ENCODE results near the gene SBNO1. TPM values are rescaled to one million over a fixed set of nuclear protein-coding genes. Genes with fewer than 3 reads are reported as not detected.
A peak's percentile ranks its signal among the peaks of the same experiment; 100 is the strongest.

The SBNO1 gene
- total RNA-seq, 3 donors from 2014 or later: 29.4 to 37.7 (median 33.4) TPM

DNA sequence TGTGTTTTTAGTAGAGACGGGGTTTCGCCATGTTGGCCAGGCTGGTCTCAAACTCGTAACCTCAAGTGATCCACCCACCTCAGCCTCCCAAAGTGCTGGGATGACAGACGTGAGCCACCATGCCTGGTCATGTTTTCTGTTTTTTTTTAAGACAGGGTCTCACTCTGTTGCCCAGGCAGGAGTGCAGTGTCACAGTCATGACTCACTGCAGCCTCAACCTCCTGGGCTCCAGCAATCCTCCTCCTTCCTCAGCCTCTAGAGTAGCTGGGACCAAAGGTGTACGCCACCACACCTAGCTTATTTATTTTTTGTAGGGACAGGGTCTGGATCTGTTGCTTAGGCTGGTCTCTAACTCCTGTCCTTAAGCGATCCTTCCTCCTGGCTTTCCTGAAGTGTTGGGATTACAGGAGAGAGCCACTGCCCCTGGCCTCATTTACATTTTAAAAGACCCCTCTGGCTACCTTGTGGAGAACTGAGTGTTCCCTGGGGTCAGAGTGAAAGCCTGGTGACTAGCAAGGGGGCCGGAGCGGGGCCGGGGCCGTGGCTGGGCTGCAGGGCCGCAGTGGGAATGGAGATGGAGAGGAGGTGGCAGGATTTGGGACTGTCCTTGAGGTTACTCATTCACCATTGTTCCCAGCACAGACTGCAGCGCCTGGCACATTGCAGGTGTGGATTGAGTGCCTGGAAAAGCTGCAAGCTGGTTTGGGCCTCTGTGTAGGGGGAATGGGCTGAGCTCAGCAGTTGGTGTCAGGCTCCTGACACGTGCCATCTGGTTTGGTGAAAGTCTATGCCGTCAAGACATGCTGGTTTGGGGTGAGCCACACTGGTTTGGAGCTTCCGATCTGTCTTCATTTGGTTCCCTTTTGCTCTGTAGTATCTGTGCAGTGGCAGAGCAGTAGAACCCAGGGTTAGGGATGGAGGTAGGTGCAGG lies 37.4 kb upstream of the SBNO1 start:
- no peak for TF ChIP-seq CTCF (IDR thresholded peaks at IDR 0.05)
- intact Hi-C loops (cut with DNase I, micrococcal nuclease): no loop called here
- H3K4me1 ChIP-seq (ENCODE audit: low read depth): no peaks in the 10 kb centered on the region
- H3K36me3 ChIP-seq (ENCODE audit: low read depth): no peaks in the 10 kb centered on the region
- H3K4me3 ChIP-seq: no peak overlapping the region
- ATAC-seq (no peak), DNase-seq (no peak)
- H3K9me3 ChIP-seq: no peaks in the 10 kb centered on the region

- DNase-seq (no peak), ATAC-seq (no peak)
- Histone ChIP-seq H3K4me1 (ENCODE audit: low read depth) (no peaks in the 10 kb centered on the region), H3K36me3 (ENCODE audit: low read depth) (peaks cover 8% of the 10 kb centered on the region), H3K4me3 (no peak overlapping the region), H3K9me3 (no peaks in the 10 kb centered on the region)
- intact Hi-C loops (cut with DNase I, micrococcal nuclease): no loop called here
- no peak for TF ChIP-seq CTCF (IDR thresholded peaks at IDR 0.05)
These were observed 34.6 kb upstream of the SBNO1 start for GRCh38 chr12:123399255-123399617.

GRCh38 chr12:123398550-123399254 lies 34.1 kb upstream of the SBNO1 start:
- ATAC-seq: peak; percentile 77

GRCh38 chr12:123398177-123398549 lies 33.5 kb upstream of the SBNO1 start:
- Histone ChIP-seq H3K4me1 (ENCODE audit: low read depth) (no peaks in the 10 kb centered on the region), H3K36me3 (ENCODE audit: low read depth) (peaks cover 8% of the 10 kb centered on the region), H3K9me3 (no peaks in the 10 kb centered on the region), H3K4me3 (no peak overlapping the region)
- no peak for TF ChIP-seq CTCF (IDR thresholded peaks at IDR 0.05)
- intact Hi-C loops (cut with DNase I, micrococcal nuclease): no loop called here
- ATAC-seq: no peak
- no peak for DNase-seq

More at GRCh38 chr12:123398550-123399254, 34.1 kb upstream of the SBNO1 start:
- Histone ChIP-seq H3K9me3 (no peaks in the 10 kb centered on the region), H3K4me1 (ENCODE audit: low read depth) (no peaks in the 10 kb centered on the region), H3K36me3 (ENCODE audit: low read depth) (peaks cover 8% of the 10 kb centered on the region), H3K4me3 (no peak overlapping the region)
- no peak for TF ChIP-seq CTCF (IDR thresholded peaks at IDR 0.05)
- intact Hi-C loops (cut with DNase I, micrococcal nuclease): no loop called here
- peak; percentile 48 to 75 (median 57) for DNase-seq

GRCh38 chr12:123397400-123397799 lies 32.8 kb upstream of the SBNO1 start:
- no peak for ATAC-seq
- H3K4me1 ChIP-seq (ENCODE audit: low read depth): no peaks in the 10 kb centered on the region

More at GRCh38 chr12:123397400-123397799, 32.8 kb upstream of the SBNO1 start:
- Histone ChIP-seq H3K9me3 (no peaks in the 10 kb centered on the region), H3K4me3 (no peak overlapping the region), H3K36me3 (ENCODE audit: low read depth) (peaks cover 8% of the 10 kb centered on the region)
- no peak for DNase-seq
- no peak for TF ChIP-seq CTCF (IDR thresholded peaks at IDR 0.05)
- intact Hi-C loops (cut with DNase I, micrococcal nuclease): no loop called here
